A549 (cell line): ENCODE results near the gene ELN. TPM values are rescaled to one million over a fixed set of nuclear protein-coding genes. Genes with fewer than 3 reads are reported as not detected.

Experiments
- ATAC-seq, 2 experiments: fragments of 200-7000 bp in 1 of 2; fragments of >200 bp in 1 of 2; cut with Nextera tagmentation in 1 of 2; cut with Tn5 transposase in 1 of 2; 3 replicates each; pipeline versions ENCODE4 v1.8.0 to v1.9.1; 2018 to 2020; ENCODE audit warnings: mild to moderate bottlenecking in 1 of 2, moderate library complexity in 1 of 2
- CTCF ChIA-PET: fragments of 300-600 bp; sonication (Branson Sonifier 250); formaldehyde crosslinking; extraction: SDS; loops from one replicate; lab custom pipeline; 2021; ENCODE audit warnings: antibody characterized with exemption, inconsistent platforms; lab: Yijun Ruan, JAX
- POLR2A ChIA-PET: fragments of 350-600 bp; formaldehyde crosslinking; extraction: SDS; loops from one replicate; lab custom pipeline; 2021; ENCODE audit warnings: antibody characterized with exemption, inconsistent platforms; lab: Yijun Ruan, JAX
- DNase-seq, 2 experiments: peaks; one replicate each; pipeline versions ENCODE4 v3.0.0 to v3.0.0-alpha.2; 2011 to 2016; ENCODE audit warnings: low read depth in 1 of 2, low spot score in 1 of 2
- FAIRE-seq: peaks from 2 replicates; lab custom pipeline; 2011; peaks lifted over from hg19 to GRCh38; lab: Jason Lieb, UNC
- H3K27ac ChIP-seq, 2 experiments: fragments of >200 bp; sonication (Bioruptor Twin); formaldehyde crosslinking; 3 replicates each; pipeline ENCODE4 v1.5.1; 2016 to 2017
- H3K4me1 ChIP-seq: fragments of >200 bp; sonication (Bioruptor Twin); formaldehyde crosslinking; 3 replicates; pipeline ENCODE4 v1.6.1; 2016
- H3K4me2 ChIP-seq: fragments of >200 bp; sonication (Bioruptor Twin); formaldehyde crosslinking; 3 replicates; pipeline ENCODE4 v1.6.1; 2016
- H3K4me3 ChIP-seq: fragments of >200 bp; sonication (Bioruptor Twin); formaldehyde crosslinking; 3 replicates; pipeline ENCODE4 v1.5.1; 2016
- H3K9me3 ChIP-seq: fragments of >200 bp; sonication (Bioruptor Twin); formaldehyde crosslinking; 3 replicates; pipeline ENCODE4 v1.6.1; 2016
- CBX8 ChIP-seq: fragments of 200-600 bp; sonication (generic); IDR thresholded peaks from 2 replicates; pipeline ENCODE4 v1.6.1; 2016
- EHF ChIP-seq: fragments of 250-450 bp; sonication (Bioruptor Pico); IDR thresholded peaks from 2 replicates; pipeline ENCODE4 v1.5.0; 2020; ENCODE audit warnings: mild to moderate bottlenecking
- EHMT2 ChIP-seq: fragments of 200-600 bp; sonication (generic); IDR thresholded peaks from 2 replicates; pipeline ENCODE4 v1.6.1; 2016; ENCODE audit warnings: antibody characterized with exemption, low read depth, mild to moderate bottlenecking, moderate library complexity
- FOXS1 ChIP-seq: fragments of 250-450 bp; sonication (Bioruptor Pico); IDR thresholded peaks from 2 replicates; pipeline ENCODE4 v1.5.0; 2020; ENCODE audit warnings: mild to moderate bottlenecking, moderate library complexity
- HDAC2 ChIP-seq: fragments of 200-600 bp; sonication (generic); IDR thresholded peaks from 2 replicates; pipeline ENCODE4 v1.6.1; 2016
- HEYL ChIP-seq: fragments of 250-450 bp; sonication (Bioruptor Pico); IDR thresholded peaks from 2 replicates; pipeline ENCODE4 v1.8.0; 2021; ENCODE audit warnings: mild to moderate bottlenecking, moderate library complexity
- HOXB5 ChIP-seq: fragments of 250-450 bp; sonication (Bioruptor Pico); IDR thresholded peaks from 2 replicates; pipeline ENCODE4 v1.5.0; 2020; ENCODE audit warnings: mild to moderate bottlenecking, moderate library complexity
- JUN ChIP-seq, 2 experiments: fragments of >200 bp; sonication (Bioruptor Twin); formaldehyde crosslinking; IDR thresholded peaks; 2 replicates in 1 of 2; 3 replicates in 1 of 2; pipeline ENCODE4 v1.6.1; 2016 to 2017
- JUNB ChIP-seq: fragments of >200 bp; sonication (Bioruptor Twin); formaldehyde crosslinking; IDR thresholded peaks from 2 replicates; pipeline ENCODE4 v1.6.1; 2016
- KDM1A ChIP-seq: fragments of 200-600 bp; sonication (generic); IDR thresholded peaks from 2 replicates; pipeline ENCODE4 v1.6.1; 2016; ENCODE audit warnings: low read depth, mild to moderate bottlenecking
- KDM5A ChIP-seq: fragments of 200-600 bp; sonication (generic); IDR thresholded peaks from 2 replicates; pipeline ENCODE4 v1.6.1; 2016; ENCODE audit warnings: antibody characterized with exemption, mild to moderate bottlenecking
- MAFK ChIP-seq: fragments of 450-650 bp; IDR thresholded peaks from 2 replicates; pipeline ENCODE4 v1.6.1; 2014; ENCODE audit not compliant: partially characterized antibody
- MYC ChIP-seq: IDR thresholded peaks from 2 replicates; pipeline ENCODE4 v1.6.1; 2012; ENCODE audit warnings: mild to moderate bottlenecking, inconsistent platforms, low read length, improper control_type of control experiment, borderline replicate concordance
- NFE2L2 ChIP-seq: fragments of 150-350 bp; conservative IDR thresholded peaks from 2 replicates; pipeline ENCODE4 v1.6.1; 2014; ENCODE audit warnings: low read length
- NR3C1 ChIP-seq: fragments of >200 bp; sonication (Bioruptor Twin); formaldehyde crosslinking; IDR thresholded peaks from 3 replicates; pipeline ENCODE4 v1.6.1; 2017
- PHF8 ChIP-seq: fragments of 200-600 bp; sonication (generic); IDR thresholded peaks from 2 replicates; pipeline ENCODE4 v1.6.1; 2016; ENCODE audit warnings: low read depth, mild to moderate bottlenecking, antibody characterized with exemption, moderate library complexity, borderline replicate concordance
- POLR2A ChIP-seq: IDR thresholded peaks from 2 replicates; pipeline ENCODE4 v1.6.1; 2012; ENCODE audit warnings: mild to moderate bottlenecking, low read length
- POLR2AphosphoS2 ChIP-seq: conservative IDR thresholded peaks from 2 replicates; pipeline ENCODE4 v1.6.1; 2012; ENCODE audit warnings: low read length, improper control_type of control experiment, inconsistent platforms
- RAD21 ChIP-seq, 2 experiments: fragments of >200 bp in 1 of 2; sonication (Bioruptor Twin) in 1 of 2; formaldehyde crosslinking in 1 of 2; IDR thresholded peaks in 1 of 2; conservative IDR thresholded peaks in 1 of 2; 2 replicates in 1 of 2; 3 replicates in 1 of 2; pipeline ENCODE4 v1.6.1; 2012 to 2018; ENCODE audit warnings: inconsistent platforms in 1 of 2
- RARB ChIP-seq: fragments of 250-450 bp; sonication (Bioruptor Pico); IDR thresholded peaks from 2 replicates; pipeline ENCODE4 v1.8.0; 2021; ENCODE audit warnings: mild to moderate bottlenecking, moderate library complexity
- RFX5 ChIP-seq: fragments of 450-650 bp; IDR thresholded peaks from 2 replicates; pipeline ENCODE4 v1.7.1; 2014; ENCODE audit warnings: antibody characterized with exemption, mild to moderate bottlenecking, moderate library complexity
- RNF2 ChIP-seq: fragments of 200-600 bp; sonication (generic); IDR thresholded peaks from 2 replicates; pipeline ENCODE4 v1.6.1; 2016; ENCODE audit warnings: low read depth, mild to moderate bottlenecking, antibody characterized with exemption, moderate library complexity, borderline replicate concordance
- SMC3 ChIP-seq: fragments of >200 bp; sonication (Bioruptor Twin); formaldehyde crosslinking; IDR thresholded peaks from 3 replicates; pipeline ENCODE4 v1.6.1; 2018; ENCODE audit warnings: inconsistent platforms
- TFCP2L1 ChIP-seq: fragments of 250-450 bp; sonication (Bioruptor Pico); IDR thresholded peaks from 2 replicates; pipeline ENCODE4 v1.5.0; 2021; ENCODE audit warnings: mild to moderate bottlenecking
- ZC3H11A ChIP-seq: fragments of 450-650 bp; IDR thresholded peaks from 2 replicates; pipeline ENCODE4 v1.6.1; 2014; ENCODE audit warnings: antibody characterized with exemption, mild to moderate bottlenecking
- ZFP36 ChIP-seq: fragments of 450-650 bp; IDR thresholded peaks from 2 replicates; pipeline ENCODE4 v1.6.1; 2014; ENCODE audit warnings: borderline replicate concordance; ENCODE audit not compliant: partially characterized antibody
- ZSCAN20 ChIP-seq: fragments of 250-450 bp; sonication (Bioruptor Pico); IDR thresholded peaks from 2 replicates; pipeline ENCODE4 v1.8.0; 2022; ENCODE audit warnings: mild to moderate bottlenecking, moderate library complexity
- whole genome bisulfite sequencing: methylation state at CpG from one replicate; pipeline ENCODE4 v1.1.6; 2017; ENCODE audit errors: missing lambda C conversion rate; 5-methylcytosine and 5-hydroxymethylcytosine counted together
- polyA plus RNA-seq, 4 experiments: library from polyadenylated mRNA; depleted of rRNA in 3 of 4; stranded (reverse); fragments of >200 nt; fragmentation: RNase III in 1 of 4; extraction: RNeasy Plus Mini Kit Qiagen cat#74134 plus additional on column Dnase treatment in 1 of 4; gene quantifications; 2 replicates in 3 of 4; 3 replicates in 1 of 4; pipeline ENCODE4 v1.2.3, GENCODE V29; 2011 to 2017
- TF ChIP-seq, protein P1 (sequence below): fragments of 200-600 bp; sonication (generic); IDR thresholded peaks from 2 replicates; pipeline ENCODE4 v1.6.1; 2016; ENCODE audit warnings: antibody characterized with exemption, mild to moderate bottlenecking, moderate library complexity
- TF ChIP-seq, protein P2 (sequence below): IDR thresholded peaks from 2 replicates; pipeline ENCODE4 v1.6.1; 2012; ENCODE audit warnings: low read depth, borderline replicate concordance
- TF ChIP-seq, protein P3 (sequence below): IDR thresholded peaks from 2 replicates; pipeline ENCODE4 v1.6.1; 2012
- TF ChIP-seq, protein P4 (sequence below): IDR thresholded peaks from 2 replicates; pipeline ENCODE4 v1.6.1; 2012

Gene ELN
- polyA plus RNA-seq, 2 of the 4 experiments (the other 2 are of a cell fraction): 0.09 to 0.16 TPM

DNA sequence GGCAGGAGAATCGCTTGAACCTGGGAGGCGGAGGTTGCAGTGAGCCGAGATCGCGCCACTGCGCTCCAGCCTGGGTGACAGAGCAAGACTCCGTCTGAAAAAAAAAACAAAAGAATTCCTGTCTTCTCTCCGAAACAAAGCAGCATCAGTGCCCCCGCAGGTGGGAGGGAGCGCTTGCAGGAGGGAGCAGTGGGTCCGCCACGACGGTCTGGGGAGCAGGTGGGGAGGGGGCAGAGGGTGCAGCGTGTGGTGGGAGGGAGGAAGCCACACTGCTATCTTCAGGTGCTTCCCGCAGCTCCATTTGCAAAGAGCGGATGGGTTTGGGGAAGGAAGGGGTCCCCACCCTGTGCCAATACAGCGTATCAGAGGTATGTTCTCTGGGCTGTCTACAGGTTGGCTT, 87.4 kb downstream of the ELN start:
- no peak overlapping the region for H3K4me2 ChIP-seq
- DNase-seq (peak in 1 of 2 experiments; percentile 21), ATAC-seq (peak; percentile 50 to 58; a peak in 4 of 6 replicates), FAIRE-seq (no peak)
- 84% methylated on average over 17 of the region's 17 CpGs for WGBS
- CTCF ChIA-PET: interaction anchor here (2.1 kb wide), 1 partner anchor 48 kb away, joined by 9 read pairs; no protein-coding TSS in a partner anchor
- POLR2A ChIA-PET: no interaction called here
- H3K27ac ChIP-seq: no peak overlapping the region
- no peak for TF ChIP-seq SMC3
- no peak for TF ChIP-seq RARB (CRISPR knock-in tag)
- no peak for TF ChIP-seq MAFK
- TF ChIP-seq ZSCAN20: no peak
- no peak for TF ChIP-seq FOXS1 (CRISPR knock-in tag)
- TF ChIP-seq TFCP2L1: no peak
- TF ChIP-seq, protein P1, sequence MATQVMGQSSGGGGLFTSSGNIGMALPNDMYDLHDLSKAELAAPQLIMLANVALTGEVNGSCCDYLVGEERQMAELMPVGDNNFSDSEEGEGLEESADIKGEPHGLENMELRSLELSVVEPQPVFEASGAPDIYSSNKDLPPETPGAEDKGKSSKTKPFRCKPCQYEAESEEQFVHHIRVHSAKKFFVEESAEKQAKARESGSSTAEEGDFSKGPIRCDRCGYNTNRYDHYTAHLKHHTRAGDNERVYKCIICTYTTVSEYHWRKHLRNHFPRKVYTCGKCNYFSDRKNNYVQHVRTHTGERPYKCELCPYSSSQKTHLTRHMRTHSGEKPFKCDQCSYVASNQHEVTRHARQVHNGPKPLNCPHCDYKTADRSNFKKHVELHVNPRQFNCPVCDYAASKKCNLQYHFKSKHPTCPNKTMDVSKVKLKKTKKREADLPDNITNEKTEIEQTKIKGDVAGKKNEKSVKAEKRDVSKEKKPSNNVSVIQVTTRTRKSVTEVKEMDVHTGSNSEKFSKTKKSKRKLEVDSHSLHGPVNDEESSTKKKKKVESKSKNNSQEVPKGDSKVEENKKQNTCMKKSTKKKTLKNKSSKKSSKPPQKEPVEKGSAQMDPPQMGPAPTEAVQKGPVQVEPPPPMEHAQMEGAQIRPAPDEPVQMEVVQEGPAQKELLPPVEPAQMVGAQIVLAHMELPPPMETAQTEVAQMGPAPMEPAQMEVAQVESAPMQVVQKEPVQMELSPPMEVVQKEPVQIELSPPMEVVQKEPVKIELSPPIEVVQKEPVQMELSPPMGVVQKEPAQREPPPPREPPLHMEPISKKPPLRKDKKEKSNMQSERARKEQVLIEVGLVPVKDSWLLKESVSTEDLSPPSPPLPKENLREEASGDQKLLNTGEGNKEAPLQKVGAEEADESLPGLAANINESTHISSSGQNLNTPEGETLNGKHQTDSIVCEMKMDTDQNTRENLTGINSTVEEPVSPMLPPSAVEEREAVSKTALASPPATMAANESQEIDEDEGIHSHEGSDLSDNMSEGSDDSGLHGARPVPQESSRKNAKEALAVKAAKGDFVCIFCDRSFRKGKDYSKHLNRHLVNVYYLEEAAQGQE: no peak
- no peak for TF ChIP-seq POLR2A
- TF ChIP-seq, protein P2, sequence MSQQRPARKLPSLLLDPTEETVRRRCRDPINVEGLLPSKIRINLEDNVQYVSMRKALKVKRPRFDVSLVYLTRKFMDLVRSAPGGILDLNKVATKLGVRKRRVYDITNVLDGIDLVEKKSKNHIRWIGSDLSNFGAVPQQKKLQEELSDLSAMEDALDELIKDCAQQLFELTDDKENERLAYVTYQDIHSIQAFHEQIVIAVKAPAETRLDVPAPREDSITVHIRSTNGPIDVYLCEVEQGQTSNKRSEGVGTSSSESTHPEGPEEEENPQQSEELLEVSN: no peak
- no peak for TF ChIP-seq HEYL (CRISPR knock-in tag)
- TF ChIP-seq RNF2: no peak
- TF ChIP-seq RFX5: no peak
- TF ChIP-seq KDM5A: no peak
- TF ChIP-seq, protein P3, sequence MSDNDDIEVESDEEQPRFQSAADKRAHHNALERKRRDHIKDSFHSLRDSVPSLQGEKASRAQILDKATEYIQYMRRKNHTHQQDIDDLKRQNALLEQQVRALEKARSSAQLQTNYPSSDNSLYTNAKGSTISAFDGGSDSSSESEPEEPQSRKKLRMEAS: no peak
- TF ChIP-seq, protein P4, sequence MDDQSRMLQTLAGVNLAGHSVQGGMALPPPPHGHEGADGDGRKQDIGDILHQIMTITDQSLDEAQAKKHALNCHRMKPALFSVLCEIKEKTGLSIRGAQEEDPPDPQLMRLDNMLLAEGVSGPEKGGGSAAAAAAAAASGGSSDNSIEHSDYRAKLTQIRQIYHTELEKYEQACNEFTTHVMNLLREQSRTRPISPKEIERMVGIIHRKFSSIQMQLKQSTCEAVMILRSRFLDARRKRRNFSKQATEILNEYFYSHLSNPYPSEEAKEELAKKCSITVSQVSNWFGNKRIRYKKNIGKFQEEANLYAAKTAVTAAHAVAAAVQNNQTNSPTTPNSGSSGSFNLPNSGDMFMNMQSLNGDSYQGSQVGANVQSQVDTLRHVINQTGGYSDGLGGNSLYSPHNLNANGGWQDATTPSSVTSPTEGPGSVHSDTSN: no peak
- TF ChIP-seq KDM1A: no peak
- H3K9me3 ChIP-seq: no peaks in the 10 kb centered on the region
- H3K4me1 ChIP-seq: no peaks in the 10 kb centered on the region
- no peak overlapping the region for H3K4me3 ChIP-seq

DNA sequence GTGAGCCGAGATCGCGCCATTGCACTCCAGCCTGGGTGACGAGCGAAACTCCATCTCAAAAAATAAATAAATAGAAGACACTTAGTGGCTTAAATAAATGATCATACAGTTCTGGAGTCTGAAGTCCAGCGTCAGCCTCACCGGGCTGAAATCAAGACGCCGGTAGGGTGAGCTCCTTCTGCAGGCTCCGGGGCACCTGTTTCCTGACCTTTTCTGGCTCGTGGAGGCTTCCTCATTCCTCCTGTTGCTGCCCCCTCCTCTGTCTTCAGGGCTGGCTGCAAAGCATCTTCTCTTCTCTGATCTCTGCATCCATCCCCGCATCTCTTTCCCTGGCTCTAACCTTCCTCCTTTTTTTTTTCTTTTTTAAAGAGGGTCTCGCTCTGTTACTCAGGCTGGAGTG, 88.4 kb downstream of the ELN start:
- no peaks in the 10 kb centered on the region for H3K9me3 ChIP-seq
- DNase-seq: no peak
- H3K4me2 ChIP-seq: no peak overlapping the region
- 94% methylated on average over 13 of the region's 13 CpGs for WGBS
- no peak for FAIRE-seq
- no peak overlapping the region for H3K4me3 ChIP-seq
- POLR2A ChIA-PET: no interaction called here
- H3K4me1 ChIP-seq: no peaks in the 10 kb centered on the region
- no peak overlapping the region for H3K27ac ChIP-seq
- no peak for ATAC-seq
- CTCF ChIA-PET: interaction anchor here (1.3 to 2.1 kb wide), 2 partner anchors 49 to 285 kb away, joined by 5 to 9 read pairs; no protein-coding TSS in a partner anchor
- TF ChIP-seq HOXB5 (CRISPR knock-in tag) (no peak), EHMT2 (no peak), ZFP36 (no peak), ZC3H11A (no peak), NFE2L2 (no peak), HDAC2 (no peak), EHF (CRISPR knock-in tag) (no peak), RARB (CRISPR knock-in tag) (no peak), RAD21 (conservative IDR thresholded peaks at IDR 0.05 in 1 of 2, IDR thresholded peaks at IDR 0.05 in 1 of 2) (no peak), JUNB (no peak), CBX8 (no peak), POLR2AphosphoS2 (no peak), PHF8 (no peak), JUN (IDR thresholded peaks at IDR 0.05) (no peak), MYC (no peak), ZSCAN20 (no peak), RNF2 (no peak), NR3C1 (no peak)
- TF ChIP-seq, protein P2: no peak
- TF ChIP-seq, protein P4: no peak
